IMR-90 (cell line): ENCODE data around the gene ADAMTS17. TPM values are rescaled to one million over a fixed set of nuclear protein-coding genes. Genes with fewer than 3 reads are reported as not detected.

Source experiments
- ATAC-seq: fragments of 200-7000 bp; cut with Tn5 transposase; 2 replicates; pipeline ENCODE4 v1.9.1; 2020; ENCODE audit warnings: low read depth, mild to moderate bottlenecking, moderate library complexity
- BruUV-seq: library from RNA; stranded (reverse); fragments of 400-500 nt; replicated peaks from 2 replicates; lab custom pipeline; 2021; lab: Mats Ljungman, UMichigan
- CTCF ChIA-PET: fragments of 300-600 bp; formaldehyde crosslinking; extraction: SDS; loops from one replicate; lab custom pipeline; 2021; ENCODE audit warnings: antibody characterized with exemption; lab: Yijun Ruan, JAX
- POLR2A ChIA-PET: fragments of 300-600 bp; sonication (Branson Sonifier 250); formaldehyde crosslinking; loops from one replicate; lab custom pipeline; 2022; ENCODE audit warnings: antibody characterized with exemption; ENCODE audit not compliant: unreplicated experiment; lab: Charles Lee
- DNase-seq: peaks from one replicate; pipeline ENCODE4 v3.0.0; 2013
- H2AFZ ChIP-seq: replicated peaks from 2 replicates; pipeline ENCODE3; 2013; ENCODE audit warnings: low read length, mild to moderate bottlenecking; ENCODE audit not compliant: poor library complexity
- H2AK5ac ChIP-seq: 2 replicates; pipeline ENCODE4 v1.6.1; 2013; ENCODE audit warnings: low read depth, low read length, inconsistent platforms
- H2AK9ac ChIP-seq: replicated peaks from 2 replicates; pipeline ENCODE3; 2013; ENCODE audit warnings: mild to moderate bottlenecking, low read depth, low read length, moderate library complexity; ENCODE audit not compliant: poor library complexity
- H2BK120ac ChIP-seq: 2 replicates; pipeline ENCODE4 v1.6.1; 2013; ENCODE audit warnings: low read depth, low read length, inconsistent platforms
- H2BK15ac ChIP-seq: 3 replicates; pipeline ENCODE4 v1.6.1; 2013; ENCODE audit warnings: low read depth, low read length, inconsistent platforms
- H2BK20ac ChIP-seq: 2 replicates; pipeline ENCODE4 v1.6.1; 2013; ENCODE audit warnings: low read depth, mild to moderate bottlenecking, inconsistent platforms, low read length, moderate library complexity
- H2BK5ac ChIP-seq: 2 replicates; pipeline ENCODE4 v1.6.1; 2013; ENCODE audit warnings: mild to moderate bottlenecking, low read depth, low read length, inconsistent platforms; ENCODE audit not compliant: poor library complexity, severe bottlenecking
- H3K14ac ChIP-seq: replicated peaks from 2 replicates; pipeline ENCODE4 v1.6.1; 2013; ENCODE audit warnings: low read depth, low read length, inconsistent platforms
- H3K18ac ChIP-seq: 2 replicates; pipeline ENCODE4 v1.6.1; 2013; ENCODE audit warnings: low read depth, low read length, control low read depth
- H3K23ac ChIP-seq: 2 replicates; pipeline ENCODE4 v1.6.1; 2013; ENCODE audit warnings: low read depth, low read length, inconsistent platforms
- H3K27ac ChIP-seq: 2 replicates; pipeline ENCODE4 v1.5.1; 2013; ENCODE audit warnings: mild to moderate bottlenecking, control low read depth, low read length; ENCODE audit not compliant: insufficient read depth
- H3K27me3 ChIP-seq: 2 replicates; pipeline ENCODE4 v1.6.1; 2013; ENCODE audit warnings: low read length; ENCODE audit not compliant: control insufficient read depth, insufficient read depth
- H3K36me3 ChIP-seq: 2 replicates; pipeline ENCODE4 v1.6.1; 2013; ENCODE audit warnings: low read length, mixed read lengths; ENCODE audit not compliant: control insufficient read depth, insufficient read depth
- H3K4ac ChIP-seq: 2 replicates; pipeline ENCODE4 v1.6.1; 2013; ENCODE audit warnings: low read depth, low read length, inconsistent platforms
- H3K4me1 ChIP-seq: 2 replicates; pipeline ENCODE4 v1.6.1; 2013; ENCODE audit warnings: low read length, mixed read lengths; ENCODE audit not compliant: control insufficient read depth, insufficient read depth
- H3K4me2 ChIP-seq: 2 replicates; pipeline ENCODE4 v1.6.1; 2013; ENCODE audit warnings: low read depth, mild to moderate bottlenecking, control low read depth, low read length, moderate library complexity
- H3K4me3 ChIP-seq: 2 replicates; pipeline ENCODE4 v1.5.1; 2013; ENCODE audit warnings: low read depth, mild to moderate bottlenecking, control low read depth, low read length, moderate library complexity; ENCODE audit not compliant: insufficient read depth
- H3K56ac ChIP-seq: 2 replicates; pipeline ENCODE4 v1.6.1; 2013; ENCODE audit warnings: low read length, inconsistent platforms; ENCODE audit not compliant: insufficient read depth; ENCODE audit errors: extremely low read depth
- H3K79me1 ChIP-seq, 2 experiments: 2 replicates each; pipeline ENCODE4 v1.6.1; 2013; ENCODE audit warnings: low read length in 2 of 2, inconsistent platforms in 1 of 2, low read depth in 1 of 2
- H3K9ac ChIP-seq: 2 replicates; pipeline ENCODE4 v1.6.1; 2013; ENCODE audit warnings: low read depth, low read length, control low read depth
- H3K9me1 ChIP-seq: 2 replicates; pipeline ENCODE4 v1.6.1; 2013; ENCODE audit warnings: low read length, inconsistent platforms; ENCODE audit not compliant: insufficient read depth
- H3K9me3 ChIP-seq: 2 replicates; pipeline ENCODE4 v1.6.1; 2013; ENCODE audit warnings: low read length; ENCODE audit not compliant: control insufficient read depth, insufficient read depth
- H4K20me1 ChIP-seq: 2 replicates; pipeline ENCODE4 v1.6.1; 2013; ENCODE audit warnings: low read length, inconsistent platforms; ENCODE audit not compliant: insufficient read depth
- H4K5ac ChIP-seq: 2 replicates; pipeline ENCODE4 v1.6.1; 2013; ENCODE audit warnings: mild to moderate bottlenecking, low read depth, low read length, control low read depth
- H4K8ac ChIP-seq, 2 experiments: 2 replicates each; pipeline ENCODE4 v1.6.1; 2013; ENCODE audit warnings: low read depth in 2 of 2, low read length in 2 of 2, control low read depth in 1 of 2, inconsistent platforms in 1 of 2
- H4K91ac ChIP-seq: 2 replicates; pipeline ENCODE4 v1.6.1; 2013; ENCODE audit warnings: low read depth, low read length, inconsistent platforms; ENCODE audit not compliant: insufficient read depth
- MAFK ChIP-seq: IDR thresholded peaks from 2 replicates; pipeline ENCODE4 v1.6.1; 2012; ENCODE audit warnings: low read depth, low read length, improper control_type of control experiment
- WGBS, 2 experiments: methylation state at CpG; one replicate each; pipeline versions ENCODE4 v1.1.5 to v1.1.7; 2013; ENCODE audit warnings: missing lambda C conversion rate in 2 of 2; ENCODE audit not compliant: insufficient read length in 1 of 2; ENCODE audit errors: extremely low coverage in 2 of 2; 5-methylcytosine and 5-hydroxymethylcytosine counted together
- dilution Hi-C: fragments of 300-500 bp; cut with HindIII; formaldehyde crosslinking; loops from one replicate; pipeline ENCODE4 v1.14.3; 2018; ENCODE audit warnings: low sequenced_read_pairs; ENCODE audit not compliant: unreplicated experiment
- in situ Hi-C: fragments of 300-500 bp; cut with MboI; formaldehyde crosslinking; loops from 3 replicates; pipeline ENCODE4 v1.14.3; 2019; ENCODE audit warnings: low sequenced_read_pairs, inconsistent platforms, mixed read lengths
- intact Hi-C: fragments of 100-400 bp; cut with micrococcal nuclease; formaldehyde crosslinking; loops from 2 replicates; pipeline ENCODE4 v1.10.0; 2022
- polyA plus RNA-seq, 3 experiments: library from polyadenylated mRNA; depleted of rRNA; stranded (reverse); fragments of >200 nt; gene quantifications; 2 replicates each; pipeline ENCODE4 v1.2.3, GENCODE V29; 2012; ENCODE audit warnings: low replicate concordance in 1 of 3
- total RNA-seq: library from RNA; depleted of rRNA; stranded (reverse); fragments of >200 nt; gene quantifications from 2 replicates; pipeline ENCODE4 v1.2.3, GENCODE V29; 2012

The ADAMTS17 gene
- total and polyA plus RNA-seq, 2 of the 4 experiments (the other 2 are of a cell fraction), result 0.03 TPM; not detected in 1

DNA sequence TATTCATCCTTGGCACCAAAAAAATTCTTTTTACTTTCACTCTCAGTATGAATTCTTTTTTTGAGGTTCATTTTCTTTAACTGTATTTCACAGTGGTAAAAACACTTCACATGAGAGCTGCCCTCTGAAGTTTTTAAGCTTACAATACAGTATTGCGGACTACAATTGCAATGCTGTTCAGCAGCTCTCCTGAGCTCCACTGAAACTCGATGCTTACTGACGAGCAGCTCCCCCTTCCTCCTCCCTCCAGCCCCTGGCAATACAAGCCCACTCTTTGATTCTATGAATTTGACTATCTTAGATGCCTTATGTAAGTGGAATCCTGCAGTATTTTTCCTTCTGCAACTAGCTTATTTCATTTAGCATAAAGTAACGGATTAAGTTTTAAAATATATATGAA lies 183.4 kb downstream of the ADAMTS17 start:
- no peaks in the 10 kb centered on the region for H3K9me1 ChIP-seq
- DNase-seq, result no peak
- peaks cover 3% of the 10 kb centered on the region; the same call in 1 of the 2 replicates for H3K9me3 ChIP-seq
- H3K23ac ChIP-seq, result no peak overlapping the region
- TF ChIP-seq MAFK, result no peak
- H2AK5ac ChIP-seq, result no peak overlapping the region
- H4K91ac ChIP-seq, result no peak overlapping the region
- H2AFZ ChIP-seq, result no peak overlapping the region
- no peak overlapping the region for H2BK120ac ChIP-seq
- no peak overlapping the region for H3K56ac ChIP-seq
- dilution Hi-C loops (no loop called here), in situ Hi-C loops (no loop called here), intact Hi-C loops (no loop called here)
- H3K36me3 ChIP-seq, result no peaks in the 10 kb centered on the region
- H3K14ac ChIP-seq, result no peak overlapping the region
- no TSS peak for BruUV-seq
- H3K9ac ChIP-seq, result no peak overlapping the region
- no peak overlapping the region for H2BK20ac ChIP-seq
- ChIA-PET CTCF (no interaction called here), POLR2A (no interaction called here)
- no peak overlapping the region for H2AK9ac ChIP-seq
- no peak overlapping the region for H2BK5ac ChIP-seq
- no peaks in the 10 kb centered on the region for H4K20me1 ChIP-seq
- ATAC-seq, result no peak
- no peaks in the 10 kb centered on the region for H3K4me1 ChIP-seq
- no peak overlapping the region for H4K5ac ChIP-seq
- no peak overlapping the region for H3K4me2 ChIP-seq
- no peak overlapping the region for H3K18ac ChIP-seq
- H2BK15ac ChIP-seq, result no peak overlapping the region
- no peak overlapping the region for H3K27ac ChIP-seq
- WGBS, 2 experiments, result no CpG with 5 or more reads among the region's 4 CpGs
- H3K4ac ChIP-seq, result no peak overlapping the region
- H3K27me3 ChIP-seq, result no peaks in the 10 kb centered on the region
- no peak overlapping the region for H3K4me3 ChIP-seq
- no peaks in the 10 kb centered on the region for H3K79me1 ChIP-seq
- H4K8ac ChIP-seq, result no peak overlapping the region
